HG02840 (cell line): ENCODE results near the gene LRP1B.

ENCODE experiments used
- ATAC-seq: cut with Tn5 transposase; IDR thresholded peaks from one replicate; pipeline ENCODE4 v1.9.1; 2021; ENCODE audit warnings: mild to moderate bottlenecking, moderate library complexity, moderate number of reproducible peaks; ENCODE audit not compliant: unreplicated experiment, low FRiP score

LRP1B gene

DNA sequence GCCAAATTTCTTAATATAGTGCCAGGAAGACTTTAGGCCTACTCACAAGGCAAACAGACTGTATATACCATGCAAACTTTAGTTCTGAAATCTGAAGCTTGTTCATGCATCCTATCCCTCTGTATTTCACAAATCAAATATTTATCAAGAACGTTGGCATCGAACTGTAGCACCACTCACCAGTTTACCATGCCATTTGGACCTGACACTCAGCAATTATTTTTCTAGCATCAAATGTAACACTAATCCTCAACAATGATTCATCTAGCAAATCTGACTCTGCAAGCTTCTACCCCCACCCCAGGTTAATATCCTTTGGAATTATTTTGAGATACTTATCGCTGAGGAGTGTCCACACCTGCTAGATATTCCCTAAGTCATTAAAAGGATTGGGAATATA is 1506.6 kb downstream of the LRP1B start:
- no peak for ATAC-seq

DNA sequence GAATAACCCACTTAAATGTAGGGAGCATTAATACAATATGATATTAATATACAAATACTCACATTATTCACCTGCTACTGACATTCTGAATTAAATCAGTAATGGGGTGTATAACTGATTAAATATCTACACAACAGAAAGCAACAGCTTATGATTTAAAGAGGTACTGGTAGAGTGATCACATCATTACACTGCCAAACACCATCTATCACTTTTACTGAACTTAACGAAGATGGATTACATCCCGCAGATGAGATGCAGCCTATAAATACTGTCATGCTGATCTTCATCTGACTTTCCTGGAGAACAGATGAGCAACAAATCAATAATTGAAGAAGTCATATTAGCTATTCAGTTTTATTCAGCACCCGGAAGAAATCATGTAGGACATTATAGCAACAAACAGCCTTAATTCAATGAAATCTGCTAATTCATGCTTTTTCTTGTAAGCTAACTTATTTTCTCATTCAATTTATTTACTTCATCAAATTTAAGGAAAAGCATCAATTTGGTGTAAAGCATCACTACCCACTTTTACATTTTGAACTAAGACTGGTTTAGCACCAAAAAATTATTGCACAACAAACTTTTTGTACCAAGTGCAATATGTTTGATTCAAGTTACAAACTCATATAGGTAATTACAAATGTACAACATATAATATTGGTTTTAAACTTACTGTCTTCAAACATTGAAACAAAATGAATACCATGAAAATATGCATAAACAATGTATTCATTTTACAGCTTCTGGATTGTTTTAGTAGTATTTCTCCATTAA is 1509.0 kb downstream of the LRP1B start:
- ATAC-seq, result no peak

DNA sequence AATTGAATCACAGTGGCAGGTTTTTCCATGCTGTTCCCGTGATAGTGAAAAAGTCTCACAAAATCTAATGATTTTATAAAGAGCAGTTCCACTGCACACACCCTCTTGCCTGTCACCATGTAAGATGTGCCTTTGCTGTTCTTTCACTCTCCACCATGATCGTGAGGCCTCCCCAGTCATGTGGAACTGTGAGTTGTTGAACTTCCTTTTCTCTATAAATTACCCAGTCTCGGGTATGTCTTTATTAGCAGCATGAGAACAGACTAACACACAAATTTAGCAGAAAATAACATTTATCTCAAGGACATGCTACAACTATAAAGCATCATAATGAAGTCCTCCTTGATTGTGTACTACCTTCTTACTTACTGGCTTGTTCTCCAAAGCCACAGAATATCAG is 1526.0 kb downstream of the LRP1B start:
- ATAC-seq, result no peak

DNA sequence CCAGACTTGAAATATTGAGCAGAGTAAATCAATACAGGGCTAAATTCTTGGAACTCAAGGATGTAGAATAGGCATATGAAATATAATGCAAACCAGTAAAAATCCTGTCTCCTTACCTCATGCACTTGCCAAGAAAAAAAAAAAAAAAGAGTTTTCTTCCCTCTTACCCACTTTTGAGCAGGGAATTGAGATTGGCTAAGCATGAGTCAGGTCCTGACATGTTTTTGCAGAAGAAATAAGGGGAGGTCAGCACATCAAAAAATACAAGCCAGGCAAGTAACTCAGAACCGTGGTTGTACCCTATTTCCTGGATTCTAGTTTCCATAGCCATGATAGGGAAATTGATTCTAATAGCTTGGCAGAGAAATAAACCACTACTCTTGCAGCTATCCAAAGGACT is 1526.7 kb downstream of the LRP1B start:
- ATAC-seq, result no peak

DNA sequence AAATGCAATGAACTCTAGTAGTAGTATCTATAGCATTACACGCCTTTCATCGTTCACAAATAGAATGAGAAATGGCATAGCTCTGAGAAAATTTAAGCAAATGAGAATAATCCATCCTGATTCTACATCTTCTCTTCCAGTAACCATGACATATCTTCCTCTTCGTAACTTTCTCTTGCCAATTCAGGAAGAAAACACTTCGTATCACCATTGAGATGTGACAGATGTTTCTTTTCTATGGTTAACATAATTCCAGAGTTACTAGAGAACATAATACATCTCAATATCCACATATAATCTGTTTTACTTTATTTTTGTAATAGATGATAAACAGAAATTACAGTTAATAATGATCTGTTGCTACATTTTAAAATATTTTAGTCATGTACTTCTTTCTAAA is 1527.4 kb downstream of the LRP1B start:
- no peak for ATAC-seq

DNA sequence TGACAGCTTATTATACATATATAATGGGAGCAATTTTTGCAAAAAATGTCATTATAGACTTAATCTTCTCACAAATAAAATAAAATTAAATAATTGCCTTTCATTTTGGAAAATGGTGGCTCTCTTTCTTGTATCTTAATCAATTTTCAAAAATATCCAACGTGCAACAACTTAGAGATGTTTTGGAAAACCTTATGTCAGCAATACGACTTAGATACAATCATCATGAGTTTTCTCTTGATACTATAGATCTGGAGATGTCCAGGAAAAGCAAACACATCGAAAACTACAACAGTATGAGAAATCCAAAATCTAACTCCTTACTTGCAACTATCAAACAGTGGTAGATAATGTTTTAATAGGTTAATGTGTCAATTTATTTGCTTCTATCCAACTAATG is 1529.0 kb downstream of the LRP1B start:
- no peak for ATAC-seq

DNA sequence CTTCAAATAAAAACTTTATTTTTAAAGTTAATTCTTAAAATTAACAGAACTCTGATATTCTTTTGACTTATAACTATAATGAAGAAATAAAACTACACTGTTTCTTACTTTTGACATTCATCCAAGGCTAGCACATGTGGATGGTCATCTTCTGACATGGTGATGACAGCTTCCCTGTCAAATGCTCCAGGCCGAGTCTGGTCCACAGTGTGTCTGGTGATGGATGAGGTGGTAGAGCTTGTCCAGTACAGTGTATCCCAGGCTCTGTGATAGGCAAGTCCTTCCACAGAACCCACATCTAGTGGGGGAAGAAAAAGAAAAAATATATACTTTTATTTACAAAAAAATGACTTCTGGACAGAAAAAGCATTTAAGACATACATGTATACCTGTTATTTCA is 1529.5 kb downstream of the LRP1B start:
- no peak for ATAC-seq

DNA sequence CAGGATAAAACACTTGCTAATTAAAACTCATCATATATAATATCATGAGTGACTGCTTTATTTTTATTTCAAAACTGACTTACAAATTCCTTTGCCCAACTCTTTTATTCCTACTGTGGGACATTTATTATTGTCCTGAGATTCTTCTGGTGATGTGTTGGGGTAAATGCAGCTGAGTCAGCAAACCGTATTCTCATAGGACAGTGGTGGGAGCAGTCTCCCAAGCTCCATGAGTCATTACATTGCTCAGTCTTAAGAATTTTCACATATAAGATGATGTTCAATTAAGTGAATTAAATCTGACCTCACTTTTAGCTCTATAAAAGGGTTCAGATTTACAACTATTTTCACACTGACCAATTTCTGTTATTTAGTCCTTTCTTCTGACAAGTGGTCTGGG is 1530.7 kb downstream of the LRP1B start:
- ATAC-seq, result no peak

DNA sequence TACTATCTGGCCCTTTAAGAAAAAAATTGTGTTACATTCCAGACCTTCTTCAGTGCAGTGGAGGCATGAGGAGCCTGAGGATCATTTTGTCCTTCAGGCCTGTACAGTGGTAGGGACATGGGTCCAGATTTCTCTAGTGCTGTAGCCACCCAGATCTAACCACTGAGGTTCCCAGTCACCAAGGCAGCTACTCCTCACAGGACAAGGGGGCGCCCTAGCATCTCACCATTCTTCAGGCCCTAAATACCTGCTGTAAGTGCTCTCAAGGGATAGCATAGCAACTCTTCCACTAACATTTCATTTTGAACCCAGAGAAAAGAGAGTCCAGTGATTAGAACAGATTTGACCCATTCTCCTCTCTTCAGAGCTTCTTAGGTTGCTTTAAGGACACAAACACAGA is 1533.0 kb downstream of the LRP1B start:
- no peak for ATAC-seq

DNA sequence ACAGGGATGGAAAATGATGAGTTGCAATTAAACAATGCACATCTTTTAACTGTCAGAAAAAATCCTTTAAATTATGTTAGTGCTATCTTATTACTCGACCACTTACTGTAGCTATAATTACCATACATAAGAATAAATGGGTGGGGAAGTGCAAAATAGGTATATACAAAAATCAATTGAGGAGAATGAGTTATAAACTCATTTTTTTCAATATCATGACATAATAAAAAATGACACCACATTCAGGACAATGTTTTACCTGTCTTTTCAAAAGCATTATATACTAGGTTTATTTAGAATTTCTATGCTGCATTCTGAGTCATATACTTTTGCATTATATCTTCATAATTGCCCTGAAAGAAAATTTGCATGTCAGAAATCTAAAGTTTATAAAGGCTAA is 1533.6 kb downstream of the LRP1B start:
- no peak for ATAC-seq

DNA sequence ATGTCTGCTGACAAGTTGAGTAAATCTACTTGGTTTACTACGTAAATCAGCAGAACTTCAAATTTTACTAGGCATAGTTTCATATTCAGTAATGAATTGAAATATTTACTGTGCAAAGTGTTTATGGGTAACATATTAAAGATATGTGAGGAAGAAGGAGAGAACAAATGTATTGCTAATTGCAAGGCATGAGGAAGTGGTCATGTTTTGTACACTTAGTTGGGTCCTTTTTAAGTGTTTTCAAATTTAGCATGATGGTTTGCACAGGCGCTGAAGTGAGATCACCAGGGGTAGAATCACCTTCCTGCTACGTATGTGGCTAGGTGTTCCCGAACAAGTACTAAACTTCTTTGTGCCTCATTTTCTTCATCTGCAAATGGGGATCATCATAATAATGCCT is 1534.4 kb downstream of the LRP1B start:
- ATAC-seq, result no peak

DNA sequence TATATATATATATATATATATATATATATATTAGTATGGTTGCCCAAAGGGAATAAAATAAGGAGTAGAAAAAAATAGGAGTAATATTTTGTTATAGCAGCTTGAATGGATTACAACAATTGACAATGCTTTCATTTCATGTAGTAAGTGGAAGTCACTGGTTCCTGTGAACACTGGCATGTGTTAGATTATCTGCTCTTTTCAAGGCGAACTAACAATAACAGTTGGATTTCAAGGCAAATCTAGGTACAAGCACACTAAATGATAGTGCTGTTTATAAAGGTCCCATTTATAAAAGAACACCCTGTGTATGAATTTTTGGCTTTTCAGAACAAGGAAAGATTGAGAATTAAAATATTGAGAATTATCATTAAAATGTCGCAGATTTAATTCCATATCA is 1535.7 kb downstream of the LRP1B start:
- ATAC-seq, result no peak

DNA sequence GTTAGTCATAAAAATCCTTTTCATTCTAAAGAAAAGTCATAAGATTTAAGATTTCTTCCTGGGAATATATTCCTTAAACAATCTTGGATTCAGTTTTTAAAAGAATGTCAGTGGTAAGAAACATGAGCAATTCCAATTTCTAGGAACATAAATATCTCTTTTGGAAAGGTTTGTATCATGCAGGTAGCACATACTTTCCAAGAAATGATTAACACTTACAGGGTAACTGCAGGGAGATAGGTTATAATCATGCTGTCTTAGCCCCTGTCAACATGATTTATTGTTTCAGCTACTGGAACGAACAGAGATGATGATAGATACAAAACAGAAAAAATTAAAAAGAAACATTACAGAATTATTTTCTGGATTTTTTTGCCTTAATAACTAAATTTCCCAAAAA is 1537.7 kb downstream of the LRP1B start:
- ATAC-seq, result no peak

DNA sequence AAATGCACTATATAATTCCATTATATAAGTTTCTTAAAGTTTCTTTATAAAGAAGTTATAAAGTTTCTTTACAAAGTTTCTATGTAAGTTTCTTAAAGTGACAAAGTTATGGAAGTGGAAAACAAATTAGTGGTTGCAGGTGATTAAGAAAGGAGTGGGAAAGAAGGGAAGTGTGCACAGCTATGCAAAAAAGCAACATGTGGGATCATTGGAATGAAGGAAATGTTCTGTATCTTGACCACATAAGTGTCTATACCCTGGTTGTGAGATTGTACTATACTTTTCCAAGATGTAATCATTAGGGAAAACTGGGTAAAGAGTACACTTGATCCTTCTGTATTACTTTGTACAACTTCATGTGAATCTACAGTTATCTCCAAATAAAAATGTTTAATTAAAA is 1541.1 kb downstream of the LRP1B start:
- ATAC-seq, result no peak

DNA sequence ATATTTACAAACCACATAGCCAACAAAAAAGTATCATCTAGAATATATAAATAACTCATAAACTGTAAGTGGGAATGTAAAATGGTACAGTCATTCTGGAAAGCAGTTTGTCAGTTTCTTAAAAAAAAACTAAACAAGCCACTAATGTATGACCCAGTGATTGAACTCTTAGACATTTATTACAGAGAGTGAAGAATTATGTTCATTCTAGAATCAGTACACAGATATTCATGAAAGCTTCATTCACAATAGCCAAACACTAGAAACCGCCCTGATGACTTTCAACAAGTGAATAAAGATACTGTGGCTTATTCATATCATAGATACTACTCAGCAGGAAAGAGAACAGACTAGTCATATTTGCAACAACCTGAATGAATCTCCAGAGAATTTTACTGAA is 1541.5 kb downstream of the LRP1B start:
- no peak for ATAC-seq

DNA sequence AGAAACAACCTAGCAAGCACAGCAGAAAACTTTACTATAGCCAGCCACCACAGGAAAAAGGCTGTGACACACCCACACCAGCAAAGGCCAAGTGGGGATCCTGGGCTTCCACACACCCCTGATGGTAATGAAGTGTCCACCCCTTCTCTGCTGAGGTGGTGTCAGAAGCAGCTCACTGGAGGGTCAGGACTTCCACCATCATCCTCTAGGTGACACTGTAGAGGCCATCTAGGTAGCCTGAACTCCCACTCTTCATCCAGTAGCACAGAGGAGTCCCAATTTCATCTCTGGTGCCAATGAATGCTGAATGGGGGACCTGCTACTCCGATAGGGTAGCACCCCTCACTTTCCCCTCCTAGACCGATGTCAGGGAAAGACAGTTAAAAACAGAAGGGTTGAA is 1544.4 kb downstream of the LRP1B start:
- ATAC-seq, result peak; percentile 93

DNA sequence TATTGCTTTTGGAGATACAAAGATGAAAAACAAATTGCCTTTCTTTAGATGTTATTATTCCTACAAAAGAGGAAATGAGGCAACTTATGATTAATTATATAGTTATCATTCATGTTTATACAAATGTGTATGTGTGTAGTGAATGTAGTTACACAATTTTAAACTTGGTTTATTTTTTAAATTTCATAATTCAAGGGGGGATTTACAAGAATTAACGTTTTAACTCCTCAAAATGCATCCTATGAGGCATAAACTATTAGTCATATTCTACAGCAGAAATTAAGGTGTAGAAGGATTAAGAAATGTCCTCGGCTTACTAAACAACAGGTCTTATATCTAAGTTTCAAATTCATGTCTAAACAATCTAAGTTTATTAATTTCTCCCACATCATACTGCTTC is 1545.8 kb downstream of the LRP1B start:
- no peak for ATAC-seq

DNA sequence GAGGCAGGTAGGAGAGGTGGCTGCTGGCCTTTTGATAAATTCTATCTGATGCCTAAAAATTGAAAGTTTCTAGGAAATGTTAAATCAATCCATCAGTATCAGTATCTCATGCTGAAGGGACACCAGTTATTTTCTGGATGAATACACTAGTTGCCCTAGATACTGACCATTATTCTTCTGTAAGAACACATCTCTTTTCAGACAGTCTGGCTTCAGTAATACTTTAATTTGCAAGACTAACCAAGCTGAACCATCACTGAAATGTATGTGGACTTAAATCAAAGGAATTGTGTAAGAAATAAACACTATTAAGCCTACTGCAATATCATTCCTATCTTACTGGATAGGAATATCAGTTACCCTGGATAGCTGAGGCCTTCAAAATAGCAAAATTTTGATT is 1546.3 kb downstream of the LRP1B start:
- ATAC-seq, result no peak

DNA sequence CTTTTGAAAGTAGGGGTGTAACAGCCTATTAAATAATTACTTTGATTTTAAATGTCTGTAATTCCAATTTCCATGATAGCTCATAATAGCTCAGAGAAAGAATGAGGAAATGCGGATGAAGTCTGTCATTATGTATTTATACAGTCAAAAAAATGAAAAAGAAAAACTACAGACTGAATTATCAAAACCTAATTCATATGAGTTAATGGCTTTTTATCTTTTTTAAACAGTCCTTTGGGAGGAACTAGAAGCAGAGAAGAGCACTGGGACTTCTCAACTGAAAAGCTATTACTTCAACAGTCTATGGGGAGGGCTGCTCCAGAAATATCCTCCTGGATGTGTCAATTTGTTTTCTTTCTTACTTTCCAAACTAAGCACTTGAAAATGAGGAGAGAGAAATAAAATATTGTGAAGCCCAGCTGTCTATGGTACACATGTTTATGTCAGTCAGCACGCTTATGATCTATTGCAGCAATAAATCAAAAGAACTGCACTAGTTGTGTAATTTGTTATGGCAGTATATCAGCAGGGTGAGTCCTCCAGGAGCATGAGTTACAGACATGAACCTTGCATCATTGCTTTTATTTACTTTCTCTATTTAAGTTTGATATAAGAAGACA is 1550.2 kb downstream of the LRP1B start:
- ATAC-seq, result no peak

DNA sequence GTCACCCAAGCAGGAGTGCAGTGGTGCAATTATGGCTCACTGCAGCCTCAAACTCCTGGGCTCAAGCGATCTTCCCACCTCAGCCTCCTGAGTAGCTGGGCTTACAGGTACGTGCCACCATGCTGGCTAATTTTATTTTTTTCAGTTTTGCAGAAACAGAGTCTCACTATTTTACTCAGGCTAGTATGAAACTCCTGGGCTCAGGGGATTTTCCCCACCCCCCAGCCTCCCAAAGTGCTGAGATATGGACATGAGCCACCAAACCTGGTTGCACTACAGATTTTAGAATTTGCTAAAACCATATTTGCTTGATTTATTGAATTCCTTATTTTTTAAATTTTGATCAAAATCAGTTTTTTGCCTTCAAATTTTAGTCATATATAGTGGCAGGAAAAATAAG is 1553.4 kb downstream of the LRP1B start:
- ATAC-seq, result no peak

DNA sequence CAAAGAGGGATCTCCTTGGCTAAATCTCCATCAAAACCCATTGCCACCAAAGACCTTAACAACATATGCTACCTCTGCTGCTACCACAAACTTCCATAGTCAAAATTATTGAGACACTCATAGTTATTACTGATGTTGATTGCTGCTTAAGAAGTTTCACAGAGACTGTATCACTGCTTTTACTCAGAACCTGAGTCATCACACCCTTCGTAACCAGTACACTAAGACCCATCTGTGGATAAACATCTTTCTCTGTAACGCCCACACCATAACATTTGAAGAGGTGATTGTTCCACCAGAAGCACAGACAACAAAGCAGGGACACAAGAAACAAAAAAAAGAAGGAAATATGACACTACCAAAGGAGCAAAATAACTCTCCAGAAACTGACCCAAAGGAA is 1563.1 kb downstream of the LRP1B start:
- ATAC-seq, result no peak

DNA sequence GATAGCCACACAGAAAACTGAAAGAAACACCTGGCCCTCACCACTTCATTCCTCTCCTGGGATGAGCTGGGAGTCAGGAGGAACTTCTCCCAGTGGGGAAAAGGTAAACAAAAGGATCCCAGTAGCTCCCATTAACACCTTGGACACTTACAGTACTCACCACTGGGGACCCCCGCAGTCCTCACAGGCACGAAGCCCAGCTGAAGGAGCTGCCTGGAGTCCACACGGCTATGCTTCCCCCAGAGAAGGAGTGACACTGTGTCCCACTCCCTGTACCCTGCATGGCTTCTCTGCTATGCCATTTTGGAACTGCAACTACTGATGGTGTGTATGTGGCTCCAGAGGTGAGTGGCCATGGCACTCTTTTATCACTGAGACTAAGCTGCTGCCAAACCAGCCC is 1565.1 kb downstream of the LRP1B start:
- no peak for ATAC-seq
